GM12892 (cell line): ENCODE measurements around the gene XKR7.

ENCODE experiments used
- POLR2A ChIP-seq: IDR thresholded peaks from 2 replicates; pipeline ENCODE4 v1.6.1; 2011; ENCODE audit warnings: low read depth, low read length, control low read depth
- POLR2AphosphoS5 ChIP-seq: IDR thresholded peaks from 2 replicates; pipeline ENCODE4 v1.6.1; 2011; ENCODE audit warnings: low read depth, low read length, control low read depth
- TAF1 ChIP-seq: IDR thresholded peaks from 2 replicates; pipeline ENCODE4 v1.6.1; 2011; ENCODE audit warnings: low read depth, mild to moderate bottlenecking, control low read depth, low read length, borderline replicate concordance

DNA sequence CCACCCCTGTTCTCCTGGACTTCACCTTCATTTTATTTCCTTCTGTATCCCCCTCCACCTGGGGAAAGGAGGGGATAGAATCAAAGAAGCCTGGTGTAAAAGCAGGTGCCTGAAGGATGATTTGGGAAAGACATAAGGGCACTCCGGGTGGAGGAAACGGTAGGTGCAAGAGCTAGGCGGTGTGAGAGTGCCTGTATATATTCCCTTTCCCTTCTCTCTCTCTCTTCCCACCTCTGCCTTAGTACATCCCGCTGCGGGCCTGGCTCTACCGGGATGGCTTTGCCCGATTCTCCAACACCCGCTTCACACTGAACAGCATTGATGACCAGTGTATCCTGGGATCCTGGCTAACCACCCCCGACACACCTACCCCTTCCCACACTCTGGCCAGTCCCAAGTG, 42.3 kb upstream of the XKR7 start:
- no peak for TF ChIP-seq POLR2A
- TF ChIP-seq POLR2AphosphoS5: no peak
- TF ChIP-seq TAF1: no peak
